Uterus (tissue), 4 donors: ENCODE measurements around the gene SOX2. TPM values are rescaled to one million over a fixed set of nuclear protein-coding genes. Genes with fewer than 3 reads are reported as not detected.
A peak's percentile ranks its signal among the peaks of the same experiment; 100 is the strongest.

Experiments used
- DNase-seq, 2 donors: peaks; one replicate each; pipeline ENCODE4 v3.0.0-alpha.2; 2019 to 2020
- H3K27ac ChIP-seq, 2 donors: fragments of 200-600 bp; sonication (generic); 1 replicate in 1 of 2; 2 replicates in 1 of 2; pipeline ENCODE4 v1.5.1; 2016 to 2018
- H3K27me3 ChIP-seq, 2 donors: fragments of 200-600 bp; sonication (generic); one replicate each; pipeline ENCODE4 v1.5.1; 2018 to 2019; ENCODE audit warnings: control low read depth in 1 of 2
- H3K36me3 ChIP-seq, 2 donors: fragments of 200-600 bp; sonication (generic); one replicate each; pipeline ENCODE4 v1.5.1; 2019; ENCODE audit warnings: control low read depth in 1 of 2
- H3K4me1 ChIP-seq, 2 donors: fragments of 200-600 bp; sonication (generic); one replicate each; pipeline ENCODE4 v1.5.1; 2018 to 2019; ENCODE audit warnings: control low read depth in 1 of 2
- H3K4me3 ChIP-seq, 2 donors: fragments of 200-600 bp; sonication (generic); 1 replicate in 1 of 2; 2 replicates in 1 of 2; pipeline ENCODE4 v1.5.1; 2018 to 2019; ENCODE audit warnings: mild to moderate bottlenecking in 1 of 2
- H3K9me3 ChIP-seq, 2 donors: fragments of 200-600 bp; sonication (generic); one replicate each; pipeline ENCODE4 v1.5.1; 2019; ENCODE audit warnings: control low read depth in 1 of 2
- POLR2A ChIP-seq, 2 donors: fragments of 450-650 bp; IDR thresholded peaks; one replicate each; pipeline ENCODE4 v1.6.1; 2016; ENCODE audit warnings: antibody characterized with exemption in 2 of 2, mild to moderate bottlenecking in 1 of 2, moderate library complexity in 1 of 2
- intact Hi-C: fragments of 100-400 bp; cut with DNase I; formaldehyde crosslinking; loops from one replicate; pipeline ENCODE4 v1.15.1; 2023; ENCODE audit warnings: low total_unique reads
- total RNA-seq, 4 donors: library from RNA; depleted of rRNA in 3 of 4; stranded (reverse); fragments of >200 nt in 3 of 4; gene quantifications; one replicate each; pipeline versions ENCODE4 v1.1.0 to v1.2.4, GENCODE V29; 2014 to 2023
- TF ChIP-seq, protein P1 (sequence below), 4 experiments: fragments of 200-600 bp in 2 of 4; fragments of 450-650 bp in 2 of 4; sonication (generic) in 2 of 4; IDR thresholded peaks; one replicate each; pipeline ENCODE4 v1.5.1; 2016 to 2019; ENCODE audit warnings: antibody characterized with exemption in 4 of 4, mild to moderate bottlenecking in 2 of 4, moderate library complexity in 1 of 4
- donor health status: DM: yes; HTN: yes; CAD: no.

The SOX2 gene
- total RNA-seq, 4 donors from 2014 or later: 0.18 to 0.35 TPM; not detected in 2

- intact Hi-C loops: no loop called here
- Histone ChIP-seq H3K36me3 (no peaks in the 10 kb centered on the region), H3K4me3 (no peak overlapping the region), H3K4me1 (no peaks in the 10 kb centered on the region), H3K27ac (no peak overlapping the region), H3K9me3 (no peaks in the 10 kb centered on the region), H3K27me3 (peaks cover 38 to 99% of the 10 kb centered on the region in 2 donors)
- no peak for TF ChIP-seq POLR2A (IDR thresholded peaks at IDR 0.05)
- TF ChIP-seq, protein P1, sequence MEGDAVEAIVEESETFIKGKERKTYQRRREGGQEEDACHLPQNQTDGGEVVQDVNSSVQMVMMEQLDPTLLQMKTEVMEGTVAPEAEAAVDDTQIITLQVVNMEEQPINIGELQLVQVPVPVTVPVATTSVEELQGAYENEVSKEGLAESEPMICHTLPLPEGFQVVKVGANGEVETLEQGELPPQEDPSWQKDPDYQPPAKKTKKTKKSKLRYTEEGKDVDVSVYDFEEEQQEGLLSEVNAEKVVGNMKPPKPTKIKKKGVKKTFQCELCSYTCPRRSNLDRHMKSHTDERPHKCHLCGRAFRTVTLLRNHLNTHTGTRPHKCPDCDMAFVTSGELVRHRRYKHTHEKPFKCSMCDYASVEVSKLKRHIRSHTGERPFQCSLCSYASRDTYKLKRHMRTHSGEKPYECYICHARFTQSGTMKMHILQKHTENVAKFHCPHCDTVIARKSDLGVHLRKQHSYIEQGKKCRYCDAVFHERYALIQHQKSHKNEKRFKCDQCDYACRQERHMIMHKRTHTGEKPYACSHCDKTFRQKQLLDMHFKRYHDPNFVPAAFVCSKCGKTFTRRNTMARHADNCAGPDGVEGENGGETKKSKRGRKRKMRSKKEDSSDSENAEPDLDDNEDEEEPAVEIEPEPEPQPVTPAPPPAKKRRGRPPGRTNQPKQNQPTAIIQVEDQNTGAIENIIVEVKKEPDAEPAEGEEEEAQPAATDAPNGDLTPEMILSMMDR (IDR thresholded peaks at IDR 0.05): no peak
- no peak for DNase-seq
These were observed 7.2 kb upstream of the SOX2 start for GRCh38 chr3:181704421-181705085.

DNA sequence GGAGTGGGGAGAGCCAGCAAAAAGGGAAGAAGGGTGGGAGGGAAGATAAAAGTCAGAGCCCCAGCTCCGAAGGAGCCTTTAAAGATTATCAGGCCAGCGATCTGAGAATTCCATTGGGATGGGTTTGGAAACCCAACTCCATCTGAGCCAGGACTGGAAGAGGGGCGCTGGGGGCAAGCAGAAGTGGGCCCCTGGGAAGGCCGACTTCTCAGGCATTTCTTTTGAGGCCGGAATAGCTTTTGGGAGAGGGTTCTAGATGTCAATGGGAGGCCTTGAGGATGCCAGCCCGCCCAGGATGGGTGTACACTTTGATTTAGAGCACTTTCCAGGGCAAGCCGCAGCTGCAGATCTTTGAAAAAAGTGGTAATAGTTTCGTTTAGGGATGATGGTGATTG, 6.6 kb upstream of the SOX2 start:
- TF ChIP-seq, protein P1 (IDR thresholded peaks at IDR 0.05): no peak
- TF ChIP-seq POLR2A (IDR thresholded peaks at IDR 0.05): no peak
- H3K36me3 ChIP-seq: no peaks in the 10 kb centered on the region
- no peaks in the 10 kb centered on the region for H3K9me3 ChIP-seq
- H3K27ac ChIP-seq: no peak overlapping the region
- no peak for DNase-seq
- intact Hi-C loops: no loop called here
- H3K4me3 ChIP-seq: no peak overlapping the region
- H3K27me3 ChIP-seq: peaks cover 43 to 99% of the 10 kb centered on the region in 2 donors
- H3K4me1 ChIP-seq: no peaks in the 10 kb centered on the region

DNA sequence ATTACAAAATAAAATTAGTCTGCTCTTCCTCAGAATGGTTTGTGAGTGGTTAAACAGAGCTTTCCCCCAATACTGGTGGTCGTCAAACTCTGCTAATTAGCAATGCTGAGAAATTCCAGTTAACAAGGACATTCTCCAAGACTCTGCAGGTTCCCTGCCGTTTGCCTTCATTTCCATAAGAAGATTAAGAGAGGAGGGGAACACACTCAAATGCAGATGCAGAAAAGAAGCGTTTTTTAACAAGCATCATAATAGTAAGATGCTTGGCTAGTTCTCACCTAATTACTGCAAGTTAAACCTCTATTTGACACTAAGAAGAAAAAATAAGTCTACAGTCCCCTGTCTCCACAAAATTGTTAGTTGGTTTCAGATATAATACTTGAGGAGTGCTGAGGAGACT, 3.7 kb upstream of the SOX2 start:
- Histone ChIP-seq H3K36me3 (no peaks in the 10 kb centered on the region), H3K4me1 (peaks cover 0 to 12% of the 10 kb centered on the region in 2 donors), H3K27ac (no peak overlapping the region), H3K4me3 (no peak overlapping the region), H3K27me3 (peaks cover 59 to 91% of the 10 kb centered on the region in 2 donors), H3K9me3 (no peaks in the 10 kb centered on the region)
- TF ChIP-seq, protein P1 (IDR thresholded peaks at IDR 0.05): no peak
- no peak for TF ChIP-seq POLR2A (IDR thresholded peaks at IDR 0.05)
- intact Hi-C loops: no loop called here
- no peak for DNase-seq

DNA sequence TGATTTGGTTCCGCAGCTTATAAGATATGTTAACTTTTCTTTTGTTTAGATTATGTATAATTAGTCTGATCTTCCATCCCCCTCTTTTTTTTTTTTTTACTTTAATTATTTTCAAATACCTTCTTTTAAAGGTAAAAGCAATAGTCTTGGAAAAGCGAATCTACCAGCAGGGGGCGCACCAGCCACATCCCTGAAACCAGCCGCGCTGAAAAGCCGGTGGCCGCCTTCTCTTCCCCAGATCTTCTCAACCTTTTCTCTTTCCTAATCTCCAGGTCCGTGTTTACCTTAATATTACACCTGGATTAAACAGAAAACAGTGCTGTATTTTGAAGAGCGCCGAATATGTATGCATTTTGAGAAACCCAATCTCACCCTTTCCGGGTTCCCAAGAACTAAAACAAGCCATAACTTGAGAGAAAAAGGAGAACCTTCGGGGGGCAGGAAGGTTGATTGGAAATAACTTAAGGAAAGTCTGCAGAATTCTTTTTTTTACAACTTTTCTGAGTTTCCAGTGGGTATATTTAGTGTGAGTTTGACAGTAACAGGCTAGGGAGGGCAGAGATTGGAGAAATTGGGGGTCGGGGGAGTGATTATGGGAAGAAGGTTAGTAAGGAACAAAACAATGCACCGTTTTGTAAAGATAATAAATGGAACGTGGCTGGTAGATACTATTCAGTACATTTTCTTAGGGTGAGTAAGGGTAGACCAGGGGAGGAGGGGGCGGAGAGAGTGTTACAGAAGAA, 2.0 kb upstream of the SOX2 start:
- Histone ChIP-seq H3K9me3 (no peaks in the 10 kb centered on the region), H3K36me3 (no peaks in the 10 kb centered on the region), H3K4me3 (no peak overlapping the region), H3K27me3 (peaks cover 54 to 91% of the 10 kb centered on the region in 2 donors), H3K4me1 (peaks cover 0 to 12% of the 10 kb centered on the region in 2 donors), H3K27ac (no peak overlapping the region)
- DNase-seq: peak; percentile 55 to 56
- intact Hi-C loops: no loop called here
- no peak for TF ChIP-seq POLR2A (IDR thresholded peaks at IDR 0.05)
- TF ChIP-seq, protein P1 (IDR thresholded peaks at IDR 0.05): peak; percentile 28 to 78 (median 57)
